ENCODE data around the gene ISG20.
"Not testable (repeated sequence)": the region's sequence is repeated elsewhere in the genome, so short reads cannot be mapped to it uniquely, and the experiment has no call there.

ISG20 gene

GRCh38 chr15:88630141-88630721 is 8.6 kb upstream of the ISG20 start:
- Histone ChIP-seq H3K36me3 (peaks cover 25 to 70% (median 56%) of the 10 kb centered on the region in 3 donors), H3K9me3 (no peaks in the 10 kb centered on the region), H3K27me3 (no peaks in the 10 kb centered on the region), H3K4me1 (peaks cover 0 to under 1% (median 0%) of the 10 kb centered on the region in 4 donors), H3K27ac (no peak overlapping the region), H3K4me3 (no peak overlapping the region)
- peak; percentile 22 to 62 for DNase-seq
- TF ChIP-seq, protein P1, sequence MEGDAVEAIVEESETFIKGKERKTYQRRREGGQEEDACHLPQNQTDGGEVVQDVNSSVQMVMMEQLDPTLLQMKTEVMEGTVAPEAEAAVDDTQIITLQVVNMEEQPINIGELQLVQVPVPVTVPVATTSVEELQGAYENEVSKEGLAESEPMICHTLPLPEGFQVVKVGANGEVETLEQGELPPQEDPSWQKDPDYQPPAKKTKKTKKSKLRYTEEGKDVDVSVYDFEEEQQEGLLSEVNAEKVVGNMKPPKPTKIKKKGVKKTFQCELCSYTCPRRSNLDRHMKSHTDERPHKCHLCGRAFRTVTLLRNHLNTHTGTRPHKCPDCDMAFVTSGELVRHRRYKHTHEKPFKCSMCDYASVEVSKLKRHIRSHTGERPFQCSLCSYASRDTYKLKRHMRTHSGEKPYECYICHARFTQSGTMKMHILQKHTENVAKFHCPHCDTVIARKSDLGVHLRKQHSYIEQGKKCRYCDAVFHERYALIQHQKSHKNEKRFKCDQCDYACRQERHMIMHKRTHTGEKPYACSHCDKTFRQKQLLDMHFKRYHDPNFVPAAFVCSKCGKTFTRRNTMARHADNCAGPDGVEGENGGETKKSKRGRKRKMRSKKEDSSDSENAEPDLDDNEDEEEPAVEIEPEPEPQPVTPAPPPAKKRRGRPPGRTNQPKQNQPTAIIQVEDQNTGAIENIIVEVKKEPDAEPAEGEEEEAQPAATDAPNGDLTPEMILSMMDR (IDR thresholded peaks at IDR 0.05) = no peak
- intact Hi-C loops (cut with DNase I; ENCODE audit: low total_unique reads) = no loop called here

GRCh38 chr15:88630798-88631463 is 7.9 kb upstream of the ISG20 start:
- Histone ChIP-seq H3K4me1 (no peaks in the 10 kb centered on the region), H3K9me3 (no peaks in the 10 kb centered on the region), H3K27ac (no peak overlapping the region), H3K4me3 (no peak overlapping the region), H3K27me3 (no peaks in the 10 kb centered on the region), H3K36me3 (peaks cover 25 to 70% (median 56%) of the 10 kb centered on the region in 3 donors)
- DNase-seq = peak; percentile 9 to 24
- TF ChIP-seq, protein P1 (IDR thresholded peaks at IDR 0.05) = no peak
- intact Hi-C loops (cut with DNase I; ENCODE audit: low total_unique reads) = no loop called here

DNA sequence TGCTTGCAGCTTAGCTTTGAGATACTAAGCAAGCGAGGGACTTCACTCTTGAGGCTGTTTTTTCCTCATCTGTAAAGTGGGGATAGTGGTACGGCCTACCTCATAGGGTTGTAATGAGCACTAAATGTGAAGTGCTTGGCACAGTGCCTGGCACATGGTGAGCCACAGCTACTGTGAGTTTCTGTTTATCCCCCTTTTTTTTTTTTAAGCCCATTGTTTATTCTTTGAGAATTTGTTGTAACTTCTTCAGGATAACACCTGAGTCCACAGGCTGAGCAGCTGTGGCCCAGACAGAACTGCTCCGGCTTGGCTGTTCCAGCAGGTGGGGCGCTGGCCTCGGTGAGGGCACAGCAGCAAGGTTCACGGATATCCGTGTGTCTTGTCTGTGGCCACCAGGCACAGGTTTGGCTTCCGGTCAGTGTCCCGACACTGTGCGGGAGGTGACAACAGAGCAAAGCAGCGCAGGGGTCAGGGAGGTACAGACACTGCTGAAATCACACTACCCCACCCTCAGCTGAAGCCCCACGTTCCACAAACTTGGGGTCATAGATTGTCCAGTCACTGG is 7.3 kb upstream of the ISG20 start:
- peak; percentile 20 to 56 for DNase-seq
- no peaks in the 10 kb centered on the region for H3K4me1 ChIP-seq
- no peak overlapping the region for H3K27ac ChIP-seq
- TF ChIP-seq, protein P1 (IDR thresholded peaks at IDR 0.05) = no peak
- intact Hi-C loops (cut with DNase I; ENCODE audit: low total_unique reads) = no loop called here
- no peaks in the 10 kb centered on the region for H3K27me3 ChIP-seq
- H3K4me3 ChIP-seq = no peak overlapping the region
- H3K9me3 ChIP-seq = no peaks in the 10 kb centered on the region
- H3K36me3 ChIP-seq = peaks cover 25 to 64% (median 51%) of the 10 kb centered on the region in 3 donors

GRCh38 chr15:88632797-88633196 is 6.0 kb upstream of the ISG20 start:
- DNase-seq; intact Hi-C loops (cut with DNase I; ENCODE audit: low total_unique reads); H3K9me3 ChIP-seq; H3K27me3 ChIP-seq; H3K4me1 ChIP-seq; H3K4me3 ChIP-seq; H3K27ac ChIP-seq: not testable (repeated sequence)
- H3K36me3 ChIP-seq = peaks cover 20 to 57% (median 40%) of the 10 kb centered on the region in 3 donors

DNA sequence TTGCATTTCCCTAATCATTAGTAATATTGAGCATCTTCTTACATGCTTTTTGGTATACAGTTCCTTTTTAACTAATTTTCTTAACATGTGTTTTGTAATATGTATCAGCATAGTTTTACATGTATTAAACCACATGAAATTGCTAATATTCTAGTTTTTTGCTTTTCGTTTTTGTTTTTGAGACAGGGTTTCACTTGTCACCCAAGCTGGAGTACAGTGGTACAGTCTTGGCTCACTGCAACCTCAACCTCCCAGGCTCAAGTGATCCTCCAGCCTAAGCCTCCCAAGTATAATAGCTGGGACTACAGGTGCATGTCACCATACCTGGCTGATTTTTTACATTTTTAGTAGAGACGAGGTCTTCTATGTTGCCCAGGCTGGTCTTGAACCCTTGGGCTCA is 4.4 kb upstream of the ISG20 start:
- DNase-seq = no peak
- Histone ChIP-seq H3K36me3 (peaks cover 15 to 42% (median 24%) of the 10 kb centered on the region in 3 donors), H3K27me3 (no peaks in the 10 kb centered on the region), H3K4me1 (peaks cover 0 to 17% (median 14%) of the 10 kb centered on the region in 4 donors), H3K4me3 (no peak overlapping the region), H3K9me3 (no peaks in the 10 kb centered on the region), H3K27ac (no peak overlapping the region)
- TF ChIP-seq, protein P1 (IDR thresholded peaks at IDR 0.05) = no peak
- intact Hi-C loops (cut with DNase I; ENCODE audit: low total_unique reads) = no loop called here

DNA sequence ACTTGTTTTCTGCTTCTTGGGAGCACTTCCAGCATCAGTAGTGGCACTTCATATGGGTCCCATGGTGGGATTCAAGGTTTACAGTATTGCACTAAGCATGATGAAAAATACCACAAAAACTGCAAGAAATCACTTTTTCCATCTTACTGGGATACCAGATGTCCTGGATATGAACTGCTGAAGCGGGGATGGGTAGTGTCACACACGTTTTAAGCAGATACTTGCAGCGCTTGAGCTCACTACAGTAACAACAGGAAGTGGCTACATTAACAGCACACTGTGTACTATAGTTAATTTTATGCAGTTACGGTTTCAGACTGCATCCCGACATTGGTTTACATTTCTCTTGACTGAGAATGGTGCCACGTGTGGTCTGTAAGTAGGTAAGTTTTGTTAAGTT is 3.5 kb upstream of the ISG20 start:
- Histone ChIP-seq H3K4me3 (no peak overlapping the region), H3K9me3 (no peaks in the 10 kb centered on the region), H3K27me3 (no peaks in the 10 kb centered on the region), H3K4me1 (peaks cover 0 to 25% (median 19%) of the 10 kb centered on the region in 4 donors), H3K27ac (no peak overlapping the region), H3K36me3 (peaks cover 9 to 33% (median 16%) of the 10 kb centered on the region in 3 donors)
- TF ChIP-seq, protein P1 (IDR thresholded peaks at IDR 0.05) = no peak
- intact Hi-C loops (cut with DNase I; ENCODE audit: low total_unique reads) = no loop called here
- DNase-seq = no peak

Data from tibial artery (tissue), 4 donors.